ENCODE data around the gene GAMT.

The GAMT gene

GRCh38 chr19:1377965-1378785 is 23.2 kb downstream of the GAMT start:
- no peak for TF ChIP-seq CTCF (IDR thresholded peaks at IDR 0.05)

- no peak for TF ChIP-seq CTCF (IDR thresholded peaks at IDR 0.05)
These were observed 24.0 kb downstream of the GAMT start for GRCh38 chr19:1377176-1377964.

- TF ChIP-seq CTCF (IDR thresholded peaks at IDR 0.05): no peak
These were observed 24.9 kb downstream of the GAMT start for GRCh38 chr19:1376415-1376805.

GRCh38 chr19:1374250-1374577 is 27.1 kb downstream of the GAMT start:
- no peak for TF ChIP-seq CTCF (IDR thresholded peaks at IDR 0.05)

GRCh38 chr19:1373534-1374249 is 27.6 kb downstream of the GAMT start:
- TF ChIP-seq CTCF (IDR thresholded peaks at IDR 0.05): no peak

GRCh38 chr19:1373042-1373533 is 28.3 kb downstream of the GAMT start:
- TF ChIP-seq CTCF (IDR thresholded peaks at IDR 0.05): no peak

GRCh38 chr19:1370579-1371361 is 30.6 kb downstream of the GAMT start:
- TF ChIP-seq CTCF (IDR thresholded peaks at IDR 0.05): no peak
